BLaER1 (cell line): ENCODE data around the gene NUPR1.
"Not testable (repeated sequence)": the region's sequence is repeated elsewhere in the genome, so short reads cannot be mapped to it uniquely, and the experiment has no call there.

Experiments used
- H3K27ac ChIP-seq: shearing (Covaris generic); formaldehyde crosslinking; 2 replicates; pipeline ENCODE4 v1.8.1; 2022
- H3K27me3 ChIP-seq: shearing (Covaris generic); formaldehyde crosslinking; 2 replicates; pipeline ENCODE4 v1.8.1; 2022
- H3K36me3 ChIP-seq: shearing (Covaris generic); formaldehyde crosslinking; 2 replicates; pipeline ENCODE4 v1.8.1; 2022
- H3K4me1 ChIP-seq: shearing (Covaris generic); formaldehyde crosslinking; 2 replicates; pipeline ENCODE4 v1.8.1; 2022
- H3K4me2 ChIP-seq: shearing (Covaris generic); formaldehyde crosslinking; 2 replicates; pipeline ENCODE4 v1.8.1; 2022
- H3K4me3 ChIP-seq: shearing (Covaris generic); formaldehyde crosslinking; 2 replicates; pipeline ENCODE4 v1.8.1; 2022
- H3K9ac ChIP-seq: shearing (Covaris generic); formaldehyde crosslinking; 2 replicates; pipeline ENCODE4 v1.8.1; 2022
- H3K9me3 ChIP-seq: shearing (Covaris generic); formaldehyde crosslinking; 2 replicates; pipeline ENCODE4 v1.8.1; 2022
- H4K20me1 ChIP-seq: shearing (Covaris generic); formaldehyde crosslinking; 2 replicates; pipeline ENCODE4 v1.8.1; 2022
- Cebpa-rat ChIP-seq: shearing (Covaris generic); IDR thresholded peaks from 2 replicates; pipeline ENCODE4 v1.8.1; 2022

NUPR1 gene

GRCh38 chr16:28528463-28528867 lies 10.3 kb downstream of the NUPR1 start:
- H3K4me1 ChIP-seq = 0 out of 2 replicates have a peak, but pooled peaks cover 6% of the 10 kb centered on the region
- no peak overlapping the region for H3K27ac ChIP-seq
- no peak overlapping the region for H3K9ac ChIP-seq
- no peaks in the 10 kb centered on the region for H3K36me3 ChIP-seq
- H4K20me1 ChIP-seq = no peaks in the 10 kb centered on the region
- no peaks in the 10 kb centered on the region for H3K9me3 ChIP-seq
- no peaks in the 10 kb centered on the region for H3K27me3 ChIP-seq
- H3K4me3 ChIP-seq = no peak overlapping the region
- no peak overlapping the region; the same call in 1 of the 2 replicates for H3K4me2 ChIP-seq
- no peak for TF ChIP-seq Cebpa-rat

GRCh38 chr16:28527985-28528384 lies 10.8 kb downstream of the NUPR1 start:
- H3K9ac ChIP-seq = no peak overlapping the region
- H3K36me3 ChIP-seq = no peaks in the 10 kb centered on the region
- H3K4me3 ChIP-seq = no peak overlapping the region
- no peaks in the 10 kb centered on the region for H3K27me3 ChIP-seq
- H3K9me3 ChIP-seq = no peaks in the 10 kb centered on the region
- H3K4me2 ChIP-seq = no peak overlapping the region; the same call in 1 of the 2 replicates
- no peak overlapping the region for H3K27ac ChIP-seq
- H4K20me1 ChIP-seq = no peaks in the 10 kb centered on the region
- no peak for TF ChIP-seq Cebpa-rat
- 0 out of 2 replicates have a peak, but pooled peaks cover 6% of the 10 kb centered on the region for H3K4me1 ChIP-seq

- not testable (repeated sequence) for H3K9me3 ChIP-seq, H3K36me3 ChIP-seq, H3K4me2 ChIP-seq, H3K27me3 ChIP-seq, H3K9ac ChIP-seq, H4K20me1 ChIP-seq, H3K27ac ChIP-seq, H3K4me3 ChIP-seq, H3K4me1 ChIP-seq
Observed at GRCh38 chr16:28527100-28527785, 11.5 kb downstream of the NUPR1 start.

GRCh38 chr16:28526201-28527099 lies 12.3 kb downstream of the NUPR1 start:
- H3K4me1 ChIP-seq = 0 out of 2 replicates have a peak, but pooled peaks cover 6% of the 10 kb centered on the region
- H3K36me3 ChIP-seq = no peaks in the 10 kb centered on the region
- H4K20me1 ChIP-seq = no peaks in the 10 kb centered on the region
- H3K27me3 ChIP-seq = no peaks in the 10 kb centered on the region
- no peak overlapping the region for H3K4me3 ChIP-seq
- H3K9me3 ChIP-seq = no peaks in the 10 kb centered on the region
- no peak overlapping the region for H3K27ac ChIP-seq
- TF ChIP-seq Cebpa-rat = no peak
- no peak overlapping the region for H3K9ac ChIP-seq
- no peak overlapping the region for H3K4me2 ChIP-seq

GRCh38 chr16:28524681-28525171 lies 14.0 kb downstream of the NUPR1 start:
- Histone ChIP-seq H3K36me3 (no peaks in the 10 kb centered on the region), H3K9ac (no peak overlapping the region), H3K4me2 (no peak overlapping the region), H3K4me3 (no peak overlapping the region), H3K27me3 (no peaks in the 10 kb centered on the region), H3K9me3 (no peaks in the 10 kb centered on the region), H3K27ac (no peak overlapping the region), H4K20me1 (no peaks in the 10 kb centered on the region), H3K4me1 (0 out of 2 replicates have a peak, but pooled peaks cover 6% of the 10 kb centered on the region)
- no peak for TF ChIP-seq Cebpa-rat

GRCh38 chr16:28522792-28523191 lies 16.0 kb downstream of the NUPR1 start:
- Histone ChIP-seq H3K36me3 (no peaks in the 10 kb centered on the region), H3K4me1 (no peaks in the 10 kb centered on the region), H3K27ac (no peak overlapping the region), H3K4me3 (no peak overlapping the region), H3K4me2 (peak overlapping the region; percentile 10; the same call in 1 of the 2 replicates), H4K20me1 (no peaks in the 10 kb centered on the region), H3K9ac (no peak overlapping the region), H3K9me3 (no peaks in the 10 kb centered on the region), H3K27me3 (no peaks in the 10 kb centered on the region)
- no peak for TF ChIP-seq Cebpa-rat

- Histone ChIP-seq H3K4me2 (no peak overlapping the region), H3K9me3 (no peaks in the 10 kb centered on the region), H4K20me1 (no peaks in the 10 kb centered on the region), H3K9ac (no peak overlapping the region), H3K36me3 (no peaks in the 10 kb centered on the region), H3K4me3 (no peak overlapping the region), H3K27ac (no peak overlapping the region), H3K4me1 (no peaks in the 10 kb centered on the region), H3K27me3 (no peaks in the 10 kb centered on the region)
- TF ChIP-seq Cebpa-rat = no peak
Observed at GRCh38 chr16:28521436-28521835, 17.3 kb downstream of the NUPR1 start.

GRCh38 chr16:28520672-28521071 lies 18.1 kb downstream of the NUPR1 start:
- no peaks in the 10 kb centered on the region for H3K4me1 ChIP-seq
- H3K9me3 ChIP-seq = no peaks in the 10 kb centered on the region
- TF ChIP-seq Cebpa-rat = no peak
- H3K27me3 ChIP-seq = no peaks in the 10 kb centered on the region
- H3K36me3 ChIP-seq = no peaks in the 10 kb centered on the region
- no peak overlapping the region for H3K9ac ChIP-seq
- no peak overlapping the region for H3K4me3 ChIP-seq
- H3K27ac ChIP-seq = no peak overlapping the region
- no peaks in the 10 kb centered on the region for H4K20me1 ChIP-seq
- no peak overlapping the region for H3K4me2 ChIP-seq

- Histone ChIP-seq H3K9me3 (no peaks in the 10 kb centered on the region), H3K9ac (no peak overlapping the region), H4K20me1 (no peaks in the 10 kb centered on the region), H3K36me3 (no peaks in the 10 kb centered on the region), H3K27ac (no peak overlapping the region), H3K4me3 (no peak overlapping the region), H3K4me1 (no peaks in the 10 kb centered on the region), H3K27me3 (no peaks in the 10 kb centered on the region), H3K4me2 (no peak overlapping the region)
- no peak for TF ChIP-seq Cebpa-rat
Observed at GRCh38 chr16:28514246-28514645, 24.5 kb downstream of the NUPR1 start.

- Histone ChIP-seq H3K9me3 (no peaks in the 10 kb centered on the region), H3K4me2 (no peak overlapping the region), H4K20me1 (no peaks in the 10 kb centered on the region), H3K27ac (no peak overlapping the region), H3K36me3 (no peaks in the 10 kb centered on the region), H3K4me1 (peaks cover under 1% of the 10 kb centered on the region; the same call in 1 of the 2 replicates), H3K27me3 (no peaks in the 10 kb centered on the region), H3K4me3 (no peak overlapping the region), H3K9ac (no peak overlapping the region)
- no peak for TF ChIP-seq Cebpa-rat
Observed at GRCh38 chr16:28513484-28514181, 25.1 kb downstream of the NUPR1 start.
